AG04449 (cell line): ENCODE data around the gene CCDC190.

Experiments
- CTCF ChIA-PET: fragments of 350-600 bp; formaldehyde crosslinking; extraction: SDS; loops from one replicate; lab custom pipeline; 2021; ENCODE audit warnings: antibody characterized with exemption; lab: Yijun Ruan, JAX
- POLR2A ChIA-PET: fragments of 400-600, 350-600 bp; formaldehyde crosslinking; extraction: SDS; loops from one replicate; lab custom pipeline; 2020; ENCODE audit warnings: antibody characterized with exemption, inconsistent platforms; lab: Yijun Ruan, JAX
- DNase-seq: peaks from one replicate; pipeline ENCODE4 v3.0.0-alpha.2; 2010; ENCODE audit warnings: low read depth, low spot score
- H3K4me3 ChIP-seq: 2 replicates; pipeline ENCODE4 v1.5.1; 2011; ENCODE audit warnings: low read depth, mild to moderate bottlenecking, control low read depth, low read length
- CTCF ChIP-seq: IDR thresholded peaks from one replicate; pipeline ENCODE4 v1.5.1; 2011; ENCODE audit warnings: mild to moderate bottlenecking, moderate library complexity, low read length, control low read depth, inconsistent platforms; ENCODE audit not compliant: insufficient read depth; ENCODE audit errors: missing control alignments

Gene CCDC190

GRCh38 chr1:162901243-162901642 lies 40.3 kb upstream of the CCDC190 start:
- TF ChIP-seq CTCF = no peak
- POLR2A ChIA-PET = interaction anchor here (2.4 kb wide), 1 partner anchor 168 kb away, joined by 13 read pairs; the partner anchor contains the start of gene RGS4
- H3K4me3 ChIP-seq = no peak overlapping the region
- CTCF ChIA-PET = interaction anchor here (0.9 to 3.5 kb wide), 6 partner anchors 20 to 274 kb away, joined by 3 to 17 read pairs (median 8); partner anchors contain the start of gene RGS4
- DNase-seq = no peak

GRCh38 chr1:162899422-162900146 lies 38.6 kb upstream of the CCDC190 start:
- H3K4me3 ChIP-seq = no peak overlapping the region
- DNase-seq = peak; percentile 83
- ChIA-PET CTCF (interaction anchor here (0.8 to 1.8 kb wide), 4 partner anchors 21 to 275 kb away, joined by 3 to 5 read pairs (median 4); partner anchors contain the start of gene RGS4), POLR2A (interaction anchor here (0.7 to 1.2 kb wide), 2 partner anchors 170 to 172 kb away, joined by 3 to 7 read pairs; partner anchors contain the start of gene RGS4)
- no peak for TF ChIP-seq CTCF

- H3K4me3 ChIP-seq = no peak overlapping the region
- DNase-seq = no peak
- TF ChIP-seq CTCF = no peak
- ChIA-PET POLR2A (no interaction called here), CTCF (interaction anchor here (3.1 kb wide), 1 partner anchor 282 kb away, joined by 13 read pairs; no protein-coding TSS in a partner anchor)
These were observed 32.6 kb upstream of the CCDC190 start for GRCh38 chr1:162893612-162893908.

- no peak for TF ChIP-seq CTCF
- DNase-seq = no peak
- ChIA-PET POLR2A (no interaction called here), CTCF (interaction anchor here (1.0 to 3.1 kb wide), 2 partner anchors 14 to 283 kb away, joined by 6 to 13 read pairs; no protein-coding TSS in a partner anchor)
- H3K4me3 ChIP-seq = no peak overlapping the region
These were observed 32.1 kb upstream of the CCDC190 start for GRCh38 chr1:162892906-162893611.

- DNase-seq = no peak
These were observed 29.0 kb upstream of the CCDC190 start for GRCh38 chr1:162889989-162890388.

More at GRCh38 chr1:162889989-162890388, 29.0 kb upstream of the CCDC190 start:
- POLR2A ChIA-PET = no interaction called here
- TF ChIP-seq CTCF = no peak
- CTCF ChIA-PET = interaction anchor here (1.0 to 9.4 kb wide), 4 partner anchors 11 to 425 kb away, joined by 4 to 93 read pairs (median 14); partner anchors contain the start of gene RGS4
- H3K4me3 ChIP-seq = no peak overlapping the region
